Measurements from ENCODE around the gene SPRN.
"Not testable (repeated sequence)": the region's sequence is repeated elsewhere in the genome, so short reads cannot be mapped to it uniquely, and the experiment has no call there.

The SPRN gene

DNA sequence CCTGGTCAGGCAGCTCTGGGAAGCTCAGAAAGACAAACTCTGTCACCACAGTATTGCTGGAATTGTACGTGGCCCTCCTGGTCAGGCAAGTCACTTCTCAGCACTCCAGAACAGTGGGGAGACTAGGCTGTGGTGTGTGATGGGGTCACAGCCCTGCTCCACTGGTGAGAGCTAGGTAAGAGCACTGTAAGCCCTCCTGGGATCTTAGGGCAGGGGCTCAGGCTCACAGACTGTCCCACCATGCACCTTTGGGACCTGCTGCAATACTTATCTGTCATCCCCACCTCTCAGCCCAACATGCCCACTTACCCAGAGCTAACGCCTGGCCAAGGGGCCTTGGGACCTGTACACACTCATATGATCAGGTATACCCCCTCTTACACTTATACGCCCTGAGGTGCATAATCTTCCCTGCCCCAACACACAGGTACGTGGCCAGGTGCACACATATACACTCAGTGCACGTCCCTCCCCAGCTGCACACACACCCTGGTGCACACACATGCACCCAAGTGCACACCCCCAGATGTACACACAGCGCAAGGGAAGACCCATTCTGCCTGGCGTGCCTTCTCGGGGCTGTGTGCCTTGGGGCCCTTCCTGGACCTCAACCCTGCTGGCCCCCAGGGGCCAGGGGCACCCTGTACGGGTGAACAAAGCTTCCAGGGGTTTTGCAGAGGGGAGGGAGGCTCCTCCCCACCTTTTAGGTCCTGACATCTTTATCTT, 7.6 kb upstream of the SPRN start:
- not testable (repeated sequence) for H2AFZ ChIP-seq (ENCODE audit: low read length, unreplicated experiment); H3K27me3 ChIP-seq (ENCODE audit: insufficient read depth, low read length); H3K79me2 ChIP-seq (ENCODE audit: control insufficient read depth, insufficient read depth, low read length, unreplicated experiment); H3K27ac ChIP-seq (ENCODE audit: low read depth, low read length); H3K4me3 ChIP-seq (ENCODE audit: low read depth, low read length); H3K4me1 ChIP-seq (ENCODE audit: control insufficient read depth, insufficient read depth, low read length, unreplicated experiment); H3K36me3 ChIP-seq (ENCODE audit: insufficient read depth, low read length)

DNA sequence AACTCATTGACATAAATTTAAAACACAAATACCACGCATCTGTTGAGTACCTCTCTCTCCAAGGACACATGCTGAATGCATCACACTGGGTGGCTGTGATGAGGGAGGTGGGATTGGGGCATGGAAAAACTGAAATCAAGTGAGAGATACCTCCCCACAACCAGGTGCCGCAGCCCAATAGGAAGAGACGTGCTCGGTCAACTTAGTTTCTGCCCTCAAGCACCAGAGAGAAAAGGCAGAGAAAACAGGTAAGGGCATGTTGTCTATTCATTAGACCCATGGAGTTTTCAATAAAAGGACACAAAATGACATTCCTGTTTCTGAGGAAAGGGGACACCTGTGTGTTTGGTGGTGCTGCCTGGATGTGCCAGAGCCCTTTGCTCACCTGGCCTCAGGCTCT, 5.1 kb upstream of the SPRN start:
- H3K4me3 ChIP-seq (ENCODE audit: low read depth, low read length); H3K27me3 ChIP-seq (ENCODE audit: insufficient read depth, low read length); H3K79me2 ChIP-seq (ENCODE audit: control insufficient read depth, insufficient read depth, low read length, unreplicated experiment); H3K36me3 ChIP-seq (ENCODE audit: insufficient read depth, low read length); H2AFZ ChIP-seq (ENCODE audit: low read length, unreplicated experiment); H3K4me1 ChIP-seq (ENCODE audit: control insufficient read depth, insufficient read depth, low read length, unreplicated experiment); H3K27ac ChIP-seq (ENCODE audit: low read depth, low read length): not testable (repeated sequence)

DNA sequence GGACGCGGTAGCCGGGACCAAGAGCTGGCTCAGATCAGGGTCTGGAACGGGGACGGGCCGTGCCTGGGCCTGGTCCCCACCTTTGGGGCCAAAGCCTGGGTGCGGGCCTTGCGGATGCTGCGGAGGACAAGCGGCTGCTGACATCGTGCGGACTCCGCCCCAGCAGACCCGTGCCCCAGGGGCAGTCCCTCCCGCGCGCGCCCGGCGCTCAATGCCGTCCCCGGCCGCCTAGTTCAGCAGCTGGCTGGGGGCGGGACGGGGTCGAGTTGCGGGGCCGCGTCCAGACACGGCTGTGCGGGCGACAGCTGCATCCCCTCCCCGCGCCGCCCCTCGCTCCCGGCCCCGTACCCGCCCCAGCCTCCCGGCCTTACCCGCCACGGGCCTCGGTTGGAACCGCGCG, 323 bp downstream of the SPRN start:
- H3K4me3 ChIP-seq (ENCODE audit: low read depth, low read length); H3K27me3 ChIP-seq (ENCODE audit: insufficient read depth, low read length): not testable (repeated sequence)

DNA sequence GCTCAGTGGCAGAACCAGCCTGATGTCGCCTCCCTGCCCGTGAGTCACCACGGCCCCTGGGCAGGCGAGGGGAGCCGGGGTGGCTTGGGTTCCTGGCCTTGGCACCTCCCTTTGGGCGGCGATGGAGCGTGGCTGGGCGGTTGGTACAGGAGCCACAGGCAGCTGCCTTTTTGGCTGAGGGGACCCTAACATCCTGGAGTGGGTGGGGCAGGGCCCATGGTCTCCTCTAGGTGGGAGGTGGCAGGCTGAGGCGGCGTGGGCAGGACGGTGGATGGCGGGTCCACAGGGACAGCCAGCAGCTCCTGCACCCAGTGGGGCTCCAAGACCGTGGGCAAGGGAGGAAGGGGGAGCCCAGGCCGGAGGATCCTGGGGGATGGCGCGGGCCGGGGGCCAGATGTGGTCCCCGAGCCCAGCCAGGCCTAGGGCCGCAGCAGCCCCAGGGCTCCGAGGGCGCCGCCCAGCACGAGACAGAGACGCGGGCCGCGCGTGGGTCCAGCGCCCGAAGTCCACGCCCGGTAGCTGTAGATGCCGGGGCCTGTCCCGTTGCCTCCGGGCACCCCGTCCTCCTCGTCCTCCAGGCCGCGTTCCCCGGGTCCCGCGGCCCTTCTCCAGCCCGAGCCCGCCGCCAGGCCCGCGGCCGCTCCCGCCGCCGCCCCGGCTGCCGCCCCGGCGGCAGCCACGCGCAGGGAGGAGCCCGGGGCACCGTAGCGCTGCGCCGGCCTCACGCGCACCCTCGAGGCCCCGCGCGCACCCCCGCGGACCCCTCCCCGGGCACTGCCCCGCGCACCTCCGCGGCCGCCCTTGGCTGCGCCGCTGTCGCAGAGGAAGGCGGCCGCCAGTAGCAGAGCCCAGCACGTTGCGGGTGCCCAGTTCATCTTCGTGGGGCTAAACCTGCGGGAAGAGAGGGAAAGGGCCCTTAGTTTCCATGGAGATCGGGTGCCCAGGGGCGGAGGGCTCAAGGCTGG, 1.3 kb downstream of the SPRN start:
- Histone ChIP-seq H2AFZ (ENCODE audit: low read length, unreplicated experiment) (no peak overlapping the region), H3K27ac (ENCODE audit: low read depth, low read length) (no peak overlapping the region), H3K36me3 (ENCODE audit: insufficient read depth, low read length) (no peaks in the 10 kb centered on the region), H3K4me1 (ENCODE audit: control insufficient read depth, insufficient read depth, low read length, unreplicated experiment) (no peaks in the 10 kb centered on the region), H3K27me3 (ENCODE audit: insufficient read depth, low read length) (peaks cover 6% of the 10 kb centered on the region; the same call in 1 of the 2 replicates), H3K4me3 (ENCODE audit: low read depth, low read length) (no peak overlapping the region), H3K79me2 (ENCODE audit: control insufficient read depth, insufficient read depth, low read length, unreplicated experiment) (no peaks in the 10 kb centered on the region)

More for the DNA sequence above, 323 bp downstream of the SPRN start:
- not testable (repeated sequence) for H3K27ac ChIP-seq (ENCODE audit: low read depth, low read length); H2AFZ ChIP-seq (ENCODE audit: low read length, unreplicated experiment); H3K36me3 ChIP-seq (ENCODE audit: insufficient read depth, low read length); H3K4me1 ChIP-seq (ENCODE audit: control insufficient read depth, insufficient read depth, low read length, unreplicated experiment); H3K79me2 ChIP-seq (ENCODE audit: control insufficient read depth, insufficient read depth, low read length, unreplicated experiment)

- no peaks in the 10 kb centered on the region for H3K4me1 ChIP-seq (ENCODE audit: control insufficient read depth, insufficient read depth, low read length, unreplicated experiment)
- no peaks in the 10 kb centered on the region for H3K79me2 ChIP-seq (ENCODE audit: control insufficient read depth, insufficient read depth, low read length, unreplicated experiment)
- H3K27me3 ChIP-seq (ENCODE audit: insufficient read depth, low read length) = peaks cover 6% of the 10 kb centered on the region; the same call in 1 of the 2 replicates
- H2AFZ ChIP-seq (ENCODE audit: low read length, unreplicated experiment) = no peak overlapping the region
- H3K4me3 ChIP-seq (ENCODE audit: low read depth, low read length) = no peak overlapping the region
- H3K36me3 ChIP-seq (ENCODE audit: insufficient read depth, low read length) = no peaks in the 10 kb centered on the region
- H3K27ac ChIP-seq (ENCODE audit: low read depth, low read length) = no peak overlapping the region
Measured at GRCh38 chr10:133422223-133422806, 2.1 kb downstream of the SPRN start.

DNA sequence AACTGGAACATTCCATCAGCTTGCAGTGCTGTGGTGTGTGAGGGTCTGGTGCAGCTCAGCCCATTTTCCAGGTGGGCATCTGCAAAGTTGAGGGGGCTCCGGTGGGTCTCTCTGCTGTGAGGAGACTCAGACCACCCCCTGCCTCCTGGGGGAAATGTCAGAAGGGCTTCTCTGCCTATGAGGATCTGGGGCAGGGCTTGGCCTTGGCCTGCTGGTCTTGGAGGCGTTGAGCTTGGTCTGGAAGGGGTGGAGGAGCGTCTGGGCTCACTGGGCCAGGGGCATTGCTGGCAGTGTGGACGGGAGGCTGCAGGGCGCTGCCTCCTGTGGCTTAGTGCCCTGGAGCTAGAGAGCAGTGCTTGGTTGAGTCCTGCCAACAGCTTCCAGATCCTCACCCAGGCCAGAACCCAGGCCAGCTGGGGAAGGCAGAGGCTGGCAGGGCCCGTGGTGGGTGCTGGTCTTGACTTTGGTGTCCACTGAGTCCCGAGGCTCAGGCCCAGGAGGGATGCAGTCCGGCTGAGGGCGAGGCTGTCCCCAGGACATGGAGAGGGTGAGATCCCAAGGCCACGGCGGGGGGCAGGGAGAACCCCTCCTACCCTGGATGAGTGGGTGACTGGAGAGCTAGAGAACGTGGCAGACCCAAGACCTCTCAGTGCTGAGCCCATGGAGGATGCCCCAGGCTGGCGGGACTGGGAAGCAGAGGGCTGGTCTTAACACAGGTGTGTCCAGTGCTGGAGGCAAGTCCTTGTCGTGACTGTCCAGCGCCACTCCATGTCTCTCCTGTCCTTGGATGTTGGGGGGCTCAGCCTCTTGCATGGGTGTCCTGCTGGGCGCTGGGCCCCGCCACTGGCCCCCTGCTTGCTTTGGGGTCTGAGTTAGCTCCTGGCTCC, 2.8 kb downstream of the SPRN start:
- no peak overlapping the region for H2AFZ ChIP-seq (ENCODE audit: low read length, unreplicated experiment)
- peaks cover 6% of the 10 kb centered on the region; the same call in 1 of the 2 replicates for H3K27me3 ChIP-seq (ENCODE audit: insufficient read depth, low read length)
- no peak overlapping the region for H3K27ac ChIP-seq (ENCODE audit: low read depth, low read length)
- H3K36me3 ChIP-seq (ENCODE audit: insufficient read depth, low read length) = no peaks in the 10 kb centered on the region
- no peaks in the 10 kb centered on the region for H3K4me1 ChIP-seq (ENCODE audit: control insufficient read depth, insufficient read depth, low read length, unreplicated experiment)
- no peak overlapping the region for H3K4me3 ChIP-seq (ENCODE audit: low read depth, low read length)
- no peaks in the 10 kb centered on the region for H3K79me2 ChIP-seq (ENCODE audit: control insufficient read depth, insufficient read depth, low read length, unreplicated experiment)

GRCh38 chr10:133420579-133420978, 3.8 kb downstream of the SPRN start:
- peaks cover 3% of the 10 kb centered on the region for H3K79me2 ChIP-seq (ENCODE audit: control insufficient read depth, insufficient read depth, low read length, unreplicated experiment)
- no peak overlapping the region for H3K4me3 ChIP-seq (ENCODE audit: low read depth, low read length)
- no peak overlapping the region for H3K27ac ChIP-seq (ENCODE audit: low read depth, low read length)
- no peak overlapping the region for H2AFZ ChIP-seq (ENCODE audit: low read length, unreplicated experiment)
- H3K4me1 ChIP-seq (ENCODE audit: control insufficient read depth, insufficient read depth, low read length, unreplicated experiment) = no peaks in the 10 kb centered on the region
- peaks cover 6% of the 10 kb centered on the region; the same call in 1 of the 2 replicates for H3K27me3 ChIP-seq (ENCODE audit: insufficient read depth, low read length)
- 0 out of 2 replicates have a peak, but pooled peaks cover 2% of the 10 kb centered on the region for H3K36me3 ChIP-seq (ENCODE audit: insufficient read depth, low read length)

DNA sequence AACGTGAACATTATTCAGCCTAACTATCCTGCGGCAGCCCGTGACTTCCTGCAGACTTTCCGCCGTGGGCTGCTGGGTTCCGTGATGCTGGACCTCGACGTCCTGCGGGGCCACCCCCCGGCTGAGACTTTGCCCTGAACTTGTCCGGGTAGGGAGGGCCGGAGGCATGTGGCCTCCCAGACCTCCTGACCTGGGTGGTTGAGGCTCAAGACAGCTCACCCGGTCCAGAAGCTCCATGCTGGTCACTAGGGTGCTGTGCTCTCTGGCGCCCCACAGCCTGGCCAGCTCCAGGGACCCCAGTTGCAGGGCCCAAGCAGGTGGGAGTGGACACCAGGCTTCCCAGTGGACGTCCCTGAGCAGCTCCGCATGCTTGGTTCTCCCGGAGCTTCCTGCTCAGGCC, 4.4 kb downstream of the SPRN start:
- H3K4me3 ChIP-seq (ENCODE audit: low read depth, low read length) = no peak overlapping the region
- no peaks in the 10 kb centered on the region for H3K4me1 ChIP-seq (ENCODE audit: control insufficient read depth, insufficient read depth, low read length, unreplicated experiment)
- no peak overlapping the region for H2AFZ ChIP-seq (ENCODE audit: low read length, unreplicated experiment)
- peaks cover 6% of the 10 kb centered on the region; the same call in 1 of the 2 replicates for H3K27me3 ChIP-seq (ENCODE audit: insufficient read depth, low read length)
- H3K27ac ChIP-seq (ENCODE audit: low read depth, low read length) = no peak overlapping the region
- peaks cover 7% of the 10 kb centered on the region for H3K79me2 ChIP-seq (ENCODE audit: control insufficient read depth, insufficient read depth, low read length, unreplicated experiment)
- H3K36me3 ChIP-seq (ENCODE audit: insufficient read depth, low read length) = peaks cover 7% of the 10 kb centered on the region

- Histone ChIP-seq H3K27ac (ENCODE audit: low read depth, low read length) (no peak overlapping the region), H3K79me2 (ENCODE audit: control insufficient read depth, insufficient read depth, low read length, unreplicated experiment) (peaks cover 7% of the 10 kb centered on the region), H2AFZ (ENCODE audit: low read length, unreplicated experiment) (no peak overlapping the region), H3K27me3 (ENCODE audit: insufficient read depth, low read length) (peaks cover 6% of the 10 kb centered on the region; the same call in 1 of the 2 replicates), H3K4me3 (ENCODE audit: low read depth, low read length) (no peak overlapping the region), H3K4me1 (ENCODE audit: control insufficient read depth, insufficient read depth, low read length, unreplicated experiment) (no peaks in the 10 kb centered on the region), H3K36me3 (ENCODE audit: insufficient read depth, low read length) (peaks cover 8% of the 10 kb centered on the region)
Measured at GRCh38 chr10:133419211-133419950, 5.0 kb downstream of the SPRN start.

All from ACC112 (cell line).